CD1c-positive myeloid dendritic cell (primary cell): ENCODE data around the gene FAM83G.

Experiments used
- DNase-seq: peaks from one replicate; pipeline ENCODE4 v3.0.0-alpha.2; 2016; ENCODE audit errors: extremely low spot score

The FAM83G gene

GRCh38 chr17:19006698-19007097, 2.1 kb upstream of the FAM83G start:
- no peak for DNase-seq

- DNase-seq: no peak
Observed at GRCh38 chr17:19005789-19006430, 1.3 kb upstream of the FAM83G start.

- DNase-seq: no peak
Observed at GRCh38 chr17:19005137-19005773, 691 bp upstream of the FAM83G start.

GRCh38 chr17:19003543-19004420, 782 bp downstream of the FAM83G start:
- peak; percentile 26 for DNase-seq

GRCh38 chr17:19002805-19003542, 1.6 kb downstream of the FAM83G start:
- DNase-seq: peak; percentile 12

GRCh38 chr17:19001907-19002590, 2.5 kb downstream of the FAM83G start:
- peak; percentile 33 for DNase-seq

- no peak for DNase-seq
Observed at GRCh38 chr17:19000531-19001325, 3.8 kb downstream of the FAM83G start.

GRCh38 chr17:18999911-19000310, 4.7 kb downstream of the FAM83G start:
- DNase-seq: no peak

GRCh38 chr17:18999394-18999793, 5.2 kb downstream of the FAM83G start:
- DNase-seq: no peak

- DNase-seq: no peak
Observed at GRCh38 chr17:18997650-18998196, 6.8 kb downstream of the FAM83G start.

GRCh38 chr17:18996458-18996857, 8.1 kb downstream of the FAM83G start:
- DNase-seq: no peak

GRCh38 chr17:18995220-18995619, 9.3 kb downstream of the FAM83G start:
- DNase-seq: no peak

- DNase-seq: no peak
Observed at GRCh38 chr17:18994631-18995030, 9.9 kb downstream of the FAM83G start.

- no peak for DNase-seq
Observed at GRCh38 chr17:18993905-18994526, 10.5 kb downstream of the FAM83G start.

GRCh38 chr17:18992454-18993130, 12.0 kb downstream of the FAM83G start:
- DNase-seq: no peak

GRCh38 chr17:18991531-18992315, 12.8 kb downstream of the FAM83G start:
- DNase-seq: no peak

GRCh38 chr17:18990331-18990730, 14.2 kb downstream of the FAM83G start:
- no peak for DNase-seq

GRCh38 chr17:18988546-18989173, 15.9 kb downstream of the FAM83G start:
- DNase-seq: no peak
